SK-N-SH treated with all-trans-retinoic acid at 6 μM for 48 hours (cell line): ENCODE measurements around the gene PPP1R10.
"Not testable (repeated sequence)": the region's sequence is repeated elsewhere in the genome, so short reads cannot be mapped to it uniquely, and the experiment has no call there.

ENCODE experiments used
- PATZ1 ChIP-seq: fragments of 250-450 bp; sonication (Bioruptor Pico); IDR thresholded peaks from 2 replicates; pipeline ENCODE4 v1.8.0; 2020; ENCODE audit warnings: mild to moderate bottlenecking, moderate library complexity, borderline replicate concordance
- RARB ChIP-seq: fragments of 250-450 bp; sonication (Bioruptor Pico); IDR thresholded peaks from 2 replicates; pipeline ENCODE4 v1.8.0; 2021; ENCODE audit warnings: mild to moderate bottlenecking, moderate library complexity

- TF ChIP-seq RARB; PATZ1 (CRISPR knock-in tag): not testable (repeated sequence)
These were observed 40.9 kb upstream of the PPP1R10 start for GRCh38 chr6:30657922-30658321.
